H1 (cell line): Measurements from ENCODE around the gene GAB2. TPM values are rescaled to one million over a fixed set of nuclear protein-coding genes. Genes with fewer than 3 reads are reported as not detected.
A peak's percentile ranks its signal among the peaks of the same experiment; 100 is the strongest.

Source experiments
- CTCF ChIA-PET: fragments of 300-600 bp; sonication (Branson Sonifier 250); formaldehyde crosslinking; loops from one replicate; lab custom pipeline; 2021; ENCODE audit not compliant: partially characterized antibody; lab: Charles Lee
- POLR2A ChIA-PET: fragments of 300-600 bp; sonication (Branson Sonifier 250); formaldehyde crosslinking; loops from one replicate; lab custom pipeline; 2021; ENCODE audit warnings: inconsistent platforms; ENCODE audit not compliant: partially characterized antibody; lab: Charles Lee
- DNase-seq, 2 experiments: peaks; one replicate each; pipeline versions ENCODE4 v3.0.0 to v3.0.0-alpha.2; 2010 to 2022; ENCODE audit warnings: low spot score in 2 of 2, low read depth in 1 of 2, mixed read lengths in 1 of 2
- FAIRE-seq: peaks from 2 replicates; lab custom pipeline; 2011; peaks lifted over from hg19 to GRCh38; lab: Jason Lieb, UNC
- H2AFZ ChIP-seq: 2 replicates; pipeline ENCODE4 v1.8.1; 2012; ENCODE audit warnings: low read length, inconsistent platforms
- H2AK5ac ChIP-seq: 2 replicates; pipeline ENCODE4 v1.6.1; 2013; ENCODE audit warnings: low read depth, low read length
- H2BK120ac ChIP-seq: replicated peaks from 2 replicates; pipeline ENCODE3; 2013; ENCODE audit warnings: low read depth, low read length, inconsistent platforms
- H2BK12ac ChIP-seq: 2 replicates; pipeline ENCODE4 v1.6.1; 2013; ENCODE audit warnings: low read depth, low read length
- H2BK15ac ChIP-seq: 2 replicates; pipeline ENCODE4 v1.6.1; 2013; ENCODE audit warnings: low read length
- H2BK20ac ChIP-seq: 2 replicates; pipeline ENCODE4 v1.6.1; 2013; ENCODE audit warnings: low read length
- H2BK5ac ChIP-seq: 2 replicates; pipeline ENCODE4 v1.6.1; 2013; ENCODE audit warnings: low read depth, low read length
- H3K14ac ChIP-seq: 2 replicates; pipeline ENCODE4 v1.6.1; 2013; ENCODE audit warnings: inconsistent platforms; ENCODE audit not compliant: insufficient read length
- H3K18ac ChIP-seq: 2 replicates; pipeline ENCODE4 v1.6.1; 2013; ENCODE audit warnings: low read length; ENCODE audit errors: extremely low read depth
- H3K23ac ChIP-seq: 2 replicates; pipeline ENCODE4 v1.6.1; 2013; ENCODE audit warnings: inconsistent platforms; ENCODE audit not compliant: insufficient read length
- H3K23me2 ChIP-seq: 2 replicates; pipeline ENCODE4 v1.6.1; 2013; ENCODE audit warnings: low read depth, low read length
- H3K27ac ChIP-seq: 2 replicates; pipeline ENCODE4 v1.6.1; 2011; ENCODE audit warnings: low read depth, low read length, inconsistent platforms
- H3K27me3 ChIP-seq, 4 experiments: replicated peaks in 1 of 4; 1 replicate in 1 of 4; 2 replicates in 3 of 4; pipeline versions ENCODE4 v1.6.1 to v1.8.1; 2011 to 2013; ENCODE audit warnings: low read length in 3 of 4, mild to moderate bottlenecking in 3 of 4, inconsistent platforms in 2 of 4, mixed read lengths in 2 of 4, moderate library complexity in 1 of 4; ENCODE audit not compliant: control insufficient read depth in 3 of 4, insufficient read depth in 3 of 4; ENCODE audit errors: extremely low read depth in 1 of 4
- H3K36me3 ChIP-seq, 4 experiments: 2 replicates each; pipeline versions ENCODE4 v1.6.1 to v1.8.1; 2011 to 2013; ENCODE audit warnings: mild to moderate bottlenecking in 4 of 4, low read length in 3 of 4, moderate library complexity in 2 of 4, control low read depth in 1 of 4, inconsistent platforms in 1 of 4; ENCODE audit not compliant: insufficient read depth in 4 of 4, control insufficient read depth in 2 of 4
- H3K4ac ChIP-seq: replicated peaks from 2 replicates; pipeline ENCODE3; 2013; ENCODE audit warnings: low read length, low read depth, mixed read lengths, inconsistent platforms; ENCODE audit not compliant: insufficient read length
- H3K4me1 ChIP-seq, 4 experiments: replicated peaks in 1 of 4; 1 replicate in 1 of 4; 2 replicates in 3 of 4; pipeline versions ENCODE4 v1.6.1 to v1.8.1; 2011 to 2013; ENCODE audit warnings: low read length in 3 of 4, inconsistent platforms in 2 of 4, mixed read lengths in 1 of 4; ENCODE audit not compliant: insufficient read depth in 4 of 4, control insufficient read depth in 3 of 4
- H3K4me2 ChIP-seq, 2 experiments: 2 replicates each; pipeline versions ENCODE4 v1.6.1 to v1.8.1; 2011 to 2013; ENCODE audit warnings: low read depth in 2 of 2, low read length in 2 of 2, control low read depth in 1 of 2, inconsistent platforms in 1 of 2, mild to moderate bottlenecking in 1 of 2; ENCODE audit not compliant: insufficient read depth in 1 of 2
- H3K4me3 ChIP-seq, 4 experiments: fragments of 200-600, 300-600 bp in 1 of 4; sonication (generic), shearing (Covaris generic), sonication (Bioruptor Twin) in 1 of 4; 2 replicates each; pipeline versions ENCODE4 v1.5.1 to v1.8.1; 2011 to 2016; ENCODE audit warnings: low read length in 4 of 4, low read depth in 3 of 4, control low read depth in 2 of 4, inconsistent platforms in 2 of 4, mild to moderate bottlenecking in 2 of 4, mixed read lengths in 1 of 4, moderate library complexity in 1 of 4; ENCODE audit not compliant: insufficient read depth in 2 of 4; ENCODE audit errors: extremely low read depth in 1 of 4
- H3K56ac ChIP-seq: replicated peaks from 2 replicates; pipeline ENCODE3; 2013; ENCODE audit warnings: low read depth, mild to moderate bottlenecking, mixed read lengths, low read length, inconsistent platforms; ENCODE audit not compliant: insufficient read length
- H3K79me1 ChIP-seq: 2 replicates; pipeline ENCODE4 v1.6.1; 2013; ENCODE audit warnings: low read depth, low read length, control low read depth
- H3K79me2 ChIP-seq, 2 experiments: 2 replicates each; pipeline versions ENCODE4 v1.6.1 to v1.8.1; 2012 to 2013; ENCODE audit warnings: low read length in 2 of 2, mild to moderate bottlenecking in 2 of 2, inconsistent platforms in 1 of 2; ENCODE audit not compliant: insufficient read depth in 2 of 2, control insufficient read depth in 1 of 2
- H3K9ac ChIP-seq, 4 experiments: replicated peaks in 1 of 4; 1 replicate in 1 of 4; 2 replicates in 3 of 4; pipeline versions ENCODE4 v1.6.1 to v1.8.1; 2011 to 2013; ENCODE audit warnings: low read depth in 3 of 4, low read length in 3 of 4, control low read depth in 2 of 4, mild to moderate bottlenecking in 2 of 4, moderate library complexity in 2 of 4, inconsistent platforms in 1 of 4; ENCODE audit errors: extremely low read depth in 1 of 4
- H3K9me3 ChIP-seq, 2 experiments: 2 replicates each; pipeline versions ENCODE4 v1.6.1 to v1.8.1; 2012 to 2013; ENCODE audit warnings: mild to moderate bottlenecking in 2 of 2, moderate library complexity in 2 of 2, control low read depth in 1 of 2, inconsistent platforms in 1 of 2, low read depth in 1 of 2, low read length in 1 of 2, mixed read lengths in 1 of 2; ENCODE audit not compliant: insufficient read depth in 2 of 2
- H4K20me1 ChIP-seq, 2 experiments: replicated peaks in 1 of 2; 2 replicates each; pipeline versions ENCODE3 to v1.8.1; 2011 to 2013; ENCODE audit warnings: inconsistent platforms in 2 of 2, low read length in 2 of 2, mild to moderate bottlenecking in 1 of 2; ENCODE audit not compliant: insufficient read depth in 2 of 2, control insufficient read depth in 1 of 2
- H4K5ac ChIP-seq: 2 replicates; pipeline ENCODE4 v1.6.1; 2013; ENCODE audit warnings: low read length, low read depth, mixed read lengths, inconsistent platforms; ENCODE audit not compliant: insufficient read length
- H4K8ac ChIP-seq: 2 replicates; pipeline ENCODE4 v1.8.0; 2013; ENCODE audit warnings: mild to moderate bottlenecking, moderate library complexity, low read length, inconsistent platforms; ENCODE audit not compliant: insufficient read depth; ENCODE audit errors: extremely low read depth
- H4K91ac ChIP-seq: replicated peaks from 2 replicates; pipeline ENCODE3; 2013; ENCODE audit warnings: low read length, mixed read lengths, inconsistent platforms; ENCODE audit not compliant: insufficient read length
- BRCA1 ChIP-seq: IDR thresholded peaks from 2 replicates; pipeline ENCODE4 v1.6.1; 2012; ENCODE audit warnings: low read depth, low read length, improper control_type of control experiment
- GTF2F1 ChIP-seq: IDR thresholded peaks from 2 replicates; pipeline ENCODE4 v1.6.1; 2012; ENCODE audit warnings: low read depth, low read length, improper control_type of control experiment, borderline replicate concordance
- KDM1A ChIP-seq: fragments of 200-600, 300-600 bp; sonication (generic); IDR thresholded peaks from 2 replicates; pipeline ENCODE4 v1.7.1; 2016; ENCODE audit warnings: mild to moderate bottlenecking, low read length, borderline replicate concordance
- MAFK ChIP-seq: IDR thresholded peaks from 2 replicates; pipeline ENCODE4 v1.6.1; 2012; ENCODE audit warnings: low read depth, mild to moderate bottlenecking, improper control_type of control experiment, low read length
- SRF ChIP-seq: IDR thresholded peaks from 2 replicates; pipeline ENCODE4 v1.6.1; 2011; ENCODE audit warnings: mild to moderate bottlenecking, low read depth, low read length, moderate library complexity
- TAF7 ChIP-seq: optimal IDR thresholded peaks from 2 replicates; pipeline ENCODE3; 2011; ENCODE audit warnings: low read depth, mild to moderate bottlenecking, inconsistent platforms, low read length, moderate library complexity, borderline replicate concordance
- WGBS, 2 experiments: shearing (Covaris generic) in 1 of 2; methylation state at CpG; one replicate each; pipeline versions ENCODE4 v1.1.6 to v1.1.7; 2013 to 2015; ENCODE audit warnings: low lambda C conversion rate in 2 of 2, mixed read lengths in 2 of 2, inconsistent platforms in 1 of 2, low coverage in 1 of 2, missing lambda C conversion rate in 1 of 2; ENCODE audit not compliant: insufficient replicate concordance in 2 of 2, insufficient coverage in 1 of 2, insufficient read length in 1 of 2; ENCODE audit errors: extremely low coverage in 1 of 2, missing lambda C conversion rate in 1 of 2; 5-methylcytosine and 5-hydroxymethylcytosine counted together
- polyA plus RNA-seq, 7 experiments: library from polyadenylated mRNA; depleted of rRNA in 3 of 7; stranded (reverse) in 5 of 7; unstranded in 2 of 7; fragments of >200 nt in 5 of 7; fragments of 200-250 nt in 2 of 7; gene quantifications; 1 replicate in 5 of 7; 2 replicates in 1 of 7; 4 replicates in 1 of 7; pipeline versions ENCODE4 v1.2.1 to v1.2.3, GENCODE V29; 2011 to 2013; ENCODE audit warnings: missing spikeins in 2 of 7, mixed read lengths in 2 of 7
- total RNA-seq: library from RNA; stranded (reverse); fragmentation: NEBNext Ultra II Directional; extraction: Animal tissue kit (Norgen Biotek cat#: 25700); gene quantifications from 2 replicates; pipeline ENCODE4 v1.2.1, GENCODE V29; 2021

Gene GAB2
- total and polyA plus RNA-seq, 2 of the 8 experiments (the other 6 are each of a cell fraction or from before 2014, with no cell fraction given) = 6.3 to 14.0 TPM

- Histone ChIP-seq H3K36me3 (no peaks in the 10 kb centered on the region), H2AK5ac (no peak overlapping the region), H3K79me2 (no peaks in the 10 kb centered on the region), H3K56ac (no peak overlapping the region), H4K20me1 (no peaks in the 10 kb centered on the region), H4K91ac (no peak overlapping the region), H3K27me3 (no peaks in the 10 kb centered on the region), H2AFZ (no peak overlapping the region), H3K4me3 (no peak overlapping the region), H4K5ac (no peak overlapping the region), H2BK15ac (no peak overlapping the region), H3K23me2 (no peaks in the 10 kb centered on the region), H3K9ac (no peak overlapping the region; a peak in 1 of 7 replicates), H2BK120ac (no peak overlapping the region), H3K27ac (no peak overlapping the region), H2BK5ac (no peak overlapping the region), H3K18ac (no peak overlapping the region), H3K9me3 (no peaks in the 10 kb centered on the region), H3K79me1 (no peaks in the 10 kb centered on the region), H3K23ac (no peak overlapping the region), H4K8ac (no peak overlapping the region)
- DNase-seq (no peak), FAIRE-seq (no peak)
- CTCF ChIA-PET = interaction anchor here (0.6 to 1.6 kb wide), 5 partner anchors 13 to 122 kb away, joined by 3 to 4 read pairs (median 3); no protein-coding TSS in a partner anchor
- TF ChIP-seq TAF7 (no peak), MAFK (no peak), SRF (no peak), KDM1A (no peak), BRCA1 (no peak), GTF2F1 (no peak)
- TF ChIP-seq, all 59 proteins: peak for 0
- Histone ChIP-seq H3K4me1 (peaks cover 0 to 10% (median 5%) of the 10 kb centered on the region in 4 experiments; a peak in 6 of 7 replicates), H3K4me2 (0 out of 4 replicates have a peak overlapping the region, but pooled peaks of 1 of the 2 experiments have one; percentile 30), H2BK12ac (no peak overlapping the region), H3K4ac (no peak overlapping the region), H3K14ac (no peak overlapping the region), H2BK20ac (no peak overlapping the region)
- WGBS, 2 experiments = 67% methylated on average over 6 of the region's 6 CpGs; no CpG with 5 or more reads in 1 of the 2 experiments
- POLR2A ChIA-PET = interaction anchor here (1.4 kb wide), 2 partner anchors 10 to 14 kb away, joined by 4 read pairs; no protein-coding TSS in a partner anchor
These were observed 67.5 kb downstream of the GAB2 start for GRCh38 chr11:78350091-78350645.
